ENCODE measurements around the gene AARS2. TPM values are rescaled to one million over a fixed set of nuclear protein-coding genes. Genes with fewer than 3 reads are reported as not detected.

AARS2 gene
- total and polyA plus RNA-seq, 9 of the 15 experiments (the other 6 are each of a cell fraction or from before 2014, with no cell fraction given): 0.97 to 34.0 (median 18.3) TPM

DNA sequence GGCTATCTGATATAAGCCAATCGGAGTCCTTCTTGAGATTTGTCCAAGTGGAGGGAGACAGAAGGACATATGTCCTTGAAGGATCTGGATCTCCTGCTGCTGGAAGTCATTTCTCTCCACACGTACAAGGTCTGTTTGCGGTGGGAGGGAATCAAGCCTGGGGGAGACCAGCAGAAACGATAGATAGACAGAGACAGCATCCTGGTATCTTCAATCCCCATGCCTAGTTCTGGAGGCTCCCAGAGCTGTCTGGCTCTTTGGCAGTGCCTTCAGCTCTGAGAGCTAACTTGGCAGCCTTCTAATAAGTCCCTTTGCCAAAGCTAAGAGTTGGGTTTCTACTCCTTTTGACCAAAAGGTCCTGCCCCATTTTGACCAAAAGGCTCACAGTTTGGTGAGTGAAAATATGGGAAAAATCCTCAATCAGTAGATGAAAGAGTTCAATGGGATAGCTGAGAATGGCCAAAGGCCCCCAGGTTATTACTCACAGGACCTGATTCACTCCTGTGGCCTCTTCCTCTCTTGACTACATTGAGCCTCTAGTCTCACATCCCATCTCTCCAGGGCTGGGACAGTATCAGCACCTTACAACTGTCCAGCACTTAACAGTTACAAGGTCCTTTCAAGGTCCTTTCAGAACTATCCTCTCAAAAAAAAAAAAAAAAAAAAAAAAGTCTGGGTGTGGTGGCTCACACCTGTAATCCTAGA is 20.3 kb downstream of the AARS2 start (continued):
- TF ChIP-seq TCFL5 (CRISPR knock-in tag; conservative IDR thresholded peaks at IDR 0.05) (no peak), PRDM10 (IDR thresholded peaks at IDR 0.05; ENCODE audit: partially characterized antibody) (no peak), ZNF143 (CRISPR knock-in tag; IDR thresholded peaks at IDR 0.05) (no peak), RBM25 (IDR thresholded peaks at IDR 0.05; ENCODE audit: low read depth, low read length, severe bottlenecking) (no peak), POLR2AphosphoS2 (IDR thresholded peaks at IDR 0.05; ENCODE audit: low read length) (no peak), STAG1 (CRISPR knock-in tag; IDR thresholded peaks at IDR 0.05; ENCODE audit: borderline replicate concordance) (no peak), FOSL1 (tag; conservative IDR thresholded peaks at IDR 0.05) (no peak), BRCA1 (IDR thresholded peaks at IDR 0.05) (no peak), BRCA1 (CRISPR knock-in tag; IDR thresholded peaks at IDR 0.05) (no peak), TAF7 (tag; IDR thresholded peaks at IDR 0.05) (no peak)
- TF ChIP-seq, protein P1, sequence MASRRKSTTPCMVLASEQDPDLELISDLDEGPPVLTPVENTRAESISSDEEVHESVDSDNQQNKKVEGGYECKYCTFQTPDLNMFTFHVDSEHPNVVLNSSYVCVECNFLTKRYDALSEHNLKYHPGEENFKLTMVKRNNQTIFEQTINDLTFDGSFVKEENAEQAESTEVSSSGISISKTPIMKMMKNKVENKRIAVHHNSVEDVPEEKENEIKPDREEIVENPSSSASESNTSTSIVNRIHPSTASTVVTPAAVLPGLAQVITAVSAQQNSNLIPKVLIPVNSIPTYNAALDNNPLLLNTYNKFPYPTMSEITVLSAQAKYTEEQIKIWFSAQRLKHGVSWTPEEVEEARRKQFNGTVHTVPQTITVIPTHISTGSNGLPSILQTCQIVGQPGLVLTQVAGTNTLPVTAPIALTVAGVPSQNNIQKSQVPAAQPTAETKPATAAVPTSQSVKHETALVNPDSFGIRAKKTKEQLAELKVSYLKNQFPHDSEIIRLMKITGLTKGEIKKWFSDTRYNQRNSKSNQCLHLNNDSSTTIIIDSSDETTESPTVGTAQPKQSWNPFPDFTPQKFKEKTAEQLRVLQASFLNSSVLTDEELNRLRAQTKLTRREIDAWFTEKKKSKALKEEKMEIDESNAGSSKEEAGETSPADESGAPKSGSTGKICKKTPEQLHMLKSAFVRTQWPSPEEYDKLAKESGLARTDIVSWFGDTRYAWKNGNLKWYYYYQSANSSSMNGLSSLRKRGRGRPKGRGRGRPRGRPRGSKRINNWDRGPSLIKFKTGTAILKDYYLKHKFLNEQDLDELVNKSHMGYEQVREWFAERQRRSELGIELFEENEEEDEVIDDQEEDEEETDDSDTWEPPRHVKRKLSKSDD (conservative IDR thresholded peaks at IDR 0.05; ENCODE audit: low read length): no peak
- TF ChIP-seq, protein P2, sequence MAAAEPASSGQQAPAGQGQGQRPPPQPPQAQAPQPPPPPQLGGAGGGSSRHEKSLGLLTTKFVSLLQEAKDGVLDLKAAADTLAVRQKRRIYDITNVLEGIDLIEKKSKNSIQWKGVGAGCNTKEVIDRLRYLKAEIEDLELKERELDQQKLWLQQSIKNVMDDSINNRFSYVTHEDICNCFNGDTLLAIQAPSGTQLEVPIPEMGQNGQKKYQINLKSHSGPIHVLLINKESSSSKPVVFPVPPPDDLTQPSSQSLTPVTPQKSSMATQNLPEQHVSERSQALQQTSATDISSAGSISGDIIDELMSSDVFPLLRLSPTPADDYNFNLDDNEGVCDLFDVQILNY (CRISPR knock-in tag; IDR thresholded peaks at IDR 0.05): no peak
